DLD1 (cell line): ENCODE measurements around the gene CCDC182.

Experiments
- in situ Hi-C: cut with HindIII; loops from 2 replicates; pipeline ENCODE4 v1.10.0; 2017; ENCODE audit warnings: low sequenced_read_pairs

CCDC182 gene

GRCh38 chr17:57732062-57732461 is 13.0 kb downstream of the CCDC182 start:
- in situ Hi-C loops, result no loop called here

- in situ Hi-C loops, result no loop called here
Measured at GRCh38 chr17:57730026-57730701, 14.9 kb downstream of the CCDC182 start.

GRCh38 chr17:57727630-57728175 is 17.4 kb downstream of the CCDC182 start:
- in situ Hi-C loops, result no loop called here

GRCh38 chr17:57726838-57727237 is 18.3 kb downstream of the CCDC182 start:
- in situ Hi-C loops, result no loop called here

GRCh38 chr17:57726213-57726790 is 18.8 kb downstream of the CCDC182 start:
- in situ Hi-C loops, result no loop called here

GRCh38 chr17:57724729-57725125 is 20.4 kb downstream of the CCDC182 start:
- in situ Hi-C loops, result no loop called here

GRCh38 chr17:57724026-57724728 is 20.9 kb downstream of the CCDC182 start:
- in situ Hi-C loops, result no loop called here

GRCh38 chr17:57723427-57724025 is 21.6 kb downstream of the CCDC182 start:
- in situ Hi-C loops, result no loop called here

GRCh38 chr17:57722704-57723043 is 22.4 kb downstream of the CCDC182 start:
- in situ Hi-C loops, result no loop called here

GRCh38 chr17:57721967-57722703 is 23.0 kb downstream of the CCDC182 start:
- in situ Hi-C loops, result no loop called here

GRCh38 chr17:57720386-57721035 is 24.6 kb downstream of the CCDC182 start:
- in situ Hi-C loops, result no loop called here

GRCh38 chr17:57718878-57719277 is 26.2 kb downstream of the CCDC182 start:
- in situ Hi-C loops, result no loop called here

GRCh38 chr17:57715981-57716380 is 29.1 kb downstream of the CCDC182 start:
- in situ Hi-C loops, result no loop called here

GRCh38 chr17:57714665-57715180 is 30.4 kb downstream of the CCDC182 start:
- in situ Hi-C loops, result no loop called here

GRCh38 chr17:57713140-57713539 is 32.0 kb downstream of the CCDC182 start:
- in situ Hi-C loops, result no loop called here

- in situ Hi-C loops, result no loop called here
Measured at GRCh38 chr17:57708410-57708809, 36.7 kb downstream of the CCDC182 start.

GRCh38 chr17:57707892-57708291 is 37.2 kb downstream of the CCDC182 start:
- in situ Hi-C loops, result no loop called here

- in situ Hi-C loops, result no loop called here
Measured at GRCh38 chr17:57706761-57707160, 38.3 kb downstream of the CCDC182 start.

- in situ Hi-C loops, result no loop called here
Measured at GRCh38 chr17:57705921-57706695, 39.0 kb downstream of the CCDC182 start.
